RWPE1 (cell line): ENCODE results near the gene CHRFAM7A.
"Not testable (repeated sequence)": the region's sequence is repeated elsewhere in the genome, so short reads cannot be mapped to it uniquely, and the experiment has no call there.

ENCODE experiments used
- CTCF ChIA-PET: fragments of 350-600 bp; sonication (Branson Sonifier 250); formaldehyde crosslinking; extraction: SDS; loops from one replicate; lab custom pipeline; 2021; lab: Yijun Ruan, JAX
- POLR2A ChIA-PET: fragments of 400-600 bp; formaldehyde crosslinking; extraction: SDS; loops from one replicate; lab custom pipeline; 2020; ENCODE audit warnings: antibody characterized with exemption; ENCODE audit not compliant: low non-redundant PET; lab: Yijun Ruan, JAX
- DNase-seq: peaks from one replicate; pipeline ENCODE4 v3.0.0; 2012; ENCODE audit warnings: low spot score
- H3K27ac ChIP-seq: fragments of 450-650 bp; 2 replicates; pipeline ENCODE4 v1.5.1; 2017

The CHRFAM7A gene

DNA sequence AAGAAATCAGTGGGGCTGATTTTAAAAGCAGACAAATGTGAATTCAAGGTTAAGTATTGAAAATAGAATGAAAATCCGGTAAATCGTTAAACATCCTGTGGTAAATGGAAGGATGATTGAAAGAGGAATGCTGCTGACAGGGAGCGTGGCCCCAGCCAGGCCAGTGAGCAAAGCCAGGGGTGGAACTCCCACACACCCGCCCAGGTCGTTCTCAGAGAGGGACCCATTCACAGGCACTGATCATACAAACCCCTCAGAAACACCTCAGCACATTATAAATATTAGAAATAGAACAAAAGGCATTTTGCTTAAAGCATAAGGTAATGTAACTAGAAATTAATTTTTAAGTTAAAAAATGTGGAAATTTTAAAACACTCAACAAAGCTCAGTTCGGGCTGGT lies 38.3 kb downstream of the CHRFAM7A start:
- DNase-seq, H3K27ac ChIP-seq, POLR2A ChIA-PET, CTCF ChIA-PET: not testable (repeated sequence)

DNA sequence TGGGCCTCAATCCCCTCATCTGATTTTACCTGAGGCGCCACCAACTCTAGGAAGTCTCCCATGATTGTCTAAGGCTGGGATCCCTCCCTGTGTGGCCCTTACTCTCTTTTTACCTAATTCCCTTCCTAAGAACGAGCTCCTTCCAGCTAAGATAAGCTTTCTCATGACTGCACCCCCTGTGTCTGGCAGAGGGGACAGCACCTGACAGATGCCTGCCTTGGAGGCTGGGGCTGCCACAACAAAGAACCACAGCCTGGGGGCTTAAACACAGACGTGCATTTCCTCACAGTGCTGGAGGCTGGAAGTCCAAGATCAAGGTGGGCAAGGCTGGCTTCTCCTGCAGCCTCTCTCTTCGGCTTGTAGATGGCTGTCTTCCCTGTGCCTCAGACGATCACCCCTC lies 43.5 kb downstream of the CHRFAM7A start:
- POLR2A ChIA-PET, CTCF ChIA-PET, H3K27ac ChIP-seq: not testable (repeated sequence)

DNA sequence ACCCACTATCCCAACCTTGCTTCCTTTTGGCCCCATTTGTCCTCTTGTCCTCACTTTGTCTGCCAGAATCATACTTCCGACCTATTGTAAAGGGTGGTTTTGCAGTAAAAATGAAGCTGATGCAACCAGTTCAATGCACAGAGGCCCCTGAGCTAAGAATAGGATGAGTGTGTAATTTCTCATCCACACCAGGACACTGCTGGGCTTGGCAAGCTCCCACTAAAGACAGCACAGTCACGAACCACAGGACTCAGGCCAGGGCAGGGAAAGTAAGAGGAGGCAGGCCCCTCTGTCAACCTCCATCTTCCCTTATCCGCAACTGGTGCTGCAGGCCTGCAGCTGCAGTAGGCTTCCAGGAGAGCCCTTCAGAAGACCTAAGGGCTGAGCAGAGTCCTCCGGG lies 56.8 kb downstream of the CHRFAM7A start:
- DNase-seq, POLR2A ChIA-PET, CTCF ChIA-PET, H3K27ac ChIP-seq: not testable (repeated sequence)

More for the DNA sequence above, 43.5 kb downstream of the CHRFAM7A start:
- not testable (repeated sequence) for DNase-seq

DNA sequence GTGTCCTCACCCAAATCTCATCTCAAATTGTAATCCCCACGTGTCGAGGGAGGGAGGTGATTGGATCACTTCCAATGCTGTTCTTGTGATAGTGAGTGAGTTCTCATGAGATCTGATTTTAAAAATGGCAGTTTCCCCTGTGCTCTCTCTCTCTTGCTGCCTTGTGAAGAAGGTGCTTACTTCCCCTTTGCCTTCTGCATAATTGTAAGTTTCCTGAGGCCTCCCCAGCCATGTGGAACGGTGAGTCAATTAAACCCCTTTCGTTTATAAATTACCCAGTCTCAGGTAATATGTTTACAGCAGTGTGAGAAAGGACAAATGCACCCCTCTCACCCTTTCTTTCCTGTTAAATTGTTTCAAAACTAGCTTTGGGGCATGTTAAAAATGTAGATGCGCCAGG lies 59.2 kb downstream of the CHRFAM7A start:
- CTCF ChIA-PET, POLR2A ChIA-PET, H3K27ac ChIP-seq, DNase-seq: not testable (repeated sequence)

DNA sequence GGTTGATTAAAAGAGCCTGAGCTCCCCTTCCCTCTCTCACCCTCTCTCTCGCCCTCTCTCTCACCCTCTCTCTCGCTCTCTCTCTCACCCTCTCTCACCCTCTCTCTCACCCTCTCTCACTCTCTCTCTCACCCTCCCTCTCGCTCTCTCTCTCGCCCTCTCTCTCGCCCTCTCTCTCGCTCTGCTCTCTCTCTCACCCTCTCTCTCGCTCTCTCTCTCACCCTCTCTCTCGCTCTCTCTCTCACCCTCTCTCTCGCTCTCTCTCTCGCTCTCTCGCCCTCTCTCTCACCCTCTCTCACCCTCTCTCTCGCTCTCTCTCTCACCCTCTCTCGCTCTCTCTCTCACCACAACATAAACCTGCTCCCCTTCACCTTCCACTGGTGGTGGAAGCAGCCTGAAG lies 67.2 kb downstream of the CHRFAM7A start:
- H3K27ac ChIP-seq, POLR2A ChIA-PET, DNase-seq, CTCF ChIA-PET: not testable (repeated sequence)

DNA sequence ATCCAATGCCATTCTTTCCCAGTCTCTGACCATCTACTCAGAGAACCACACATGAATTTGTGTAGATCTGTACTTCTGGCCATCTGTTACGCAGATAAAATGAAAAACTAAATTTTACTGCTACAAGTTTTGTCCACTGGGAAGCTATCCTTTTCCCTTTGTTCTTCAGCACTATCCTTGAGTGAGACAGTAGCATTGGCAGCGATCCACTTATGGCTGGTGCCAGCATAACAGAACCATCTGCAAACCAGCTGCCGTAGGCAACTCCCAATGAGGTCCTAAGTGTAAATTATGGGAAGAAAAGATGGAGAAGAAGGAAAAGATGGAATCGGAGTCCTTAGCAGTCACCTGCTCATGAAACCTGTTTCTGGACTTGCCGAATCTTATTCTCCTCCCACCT lies 72.3 kb downstream of the CHRFAM7A start:
- POLR2A ChIA-PET, H3K27ac ChIP-seq, DNase-seq, CTCF ChIA-PET: not testable (repeated sequence)

DNA sequence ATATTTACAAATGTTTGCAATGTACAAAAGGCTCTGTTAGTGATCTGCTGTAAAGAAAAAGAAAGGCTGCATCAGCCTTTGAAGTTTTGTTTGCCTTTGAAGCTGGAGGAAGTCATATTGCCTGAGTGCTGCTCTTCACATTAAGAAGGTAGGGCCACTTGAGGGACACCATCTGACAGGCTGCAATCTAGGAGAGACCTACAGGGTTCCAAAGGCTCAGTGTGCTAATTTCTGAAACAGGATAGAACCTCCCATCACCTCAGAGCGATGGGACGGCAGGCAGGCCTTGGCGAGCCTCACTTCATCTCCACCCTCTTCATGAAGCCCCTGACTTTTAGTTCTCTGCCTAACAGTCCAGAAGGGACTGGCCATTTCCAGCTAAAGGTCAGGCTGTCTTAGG lies 77.6 kb downstream of the CHRFAM7A start:
- POLR2A ChIA-PET, DNase-seq, CTCF ChIA-PET, H3K27ac ChIP-seq: not testable (repeated sequence)

DNA sequence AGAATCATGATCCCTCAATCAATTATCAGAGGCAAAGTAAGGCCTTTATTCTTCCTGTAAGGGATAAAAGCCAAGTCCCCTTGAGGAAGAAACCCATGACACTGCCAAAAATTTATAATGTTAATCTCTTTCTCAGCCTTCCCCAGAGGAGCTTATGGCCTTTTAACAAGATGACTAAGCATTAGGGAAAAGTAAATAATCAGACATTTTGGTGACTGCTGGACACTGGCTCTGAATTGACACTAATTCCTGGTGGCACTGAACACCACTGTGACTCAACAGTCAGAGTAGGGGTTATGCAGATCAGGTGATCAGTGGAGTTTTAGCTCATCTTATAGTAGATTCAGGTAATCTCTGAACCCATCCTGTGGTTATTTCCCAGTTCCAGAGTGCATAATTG lies 82.8 kb downstream of the CHRFAM7A start:
- CTCF ChIA-PET, POLR2A ChIA-PET, DNase-seq, H3K27ac ChIP-seq: not testable (repeated sequence)
